ENCODE data around the gene ZBTB11. TPM values are rescaled to one million over a fixed set of nuclear protein-coding genes. Genes with fewer than 3 reads are reported as not detected.

ZBTB11 gene
- total RNA-seq, 1 experiment from 2014 or later = 14.8 TPM

- Mint-ChIP-seq H3K4me1 (peaks cover 0 to under 1% of the 10 kb centered on the region in 2 experiments; a peak in 2 of 4 replicates), H3K27me3 (ENCODE audit: low read depth) (no peaks in the 10 kb centered on the region), H3K36me3 (ENCODE audit: insufficient read depth in 1 of 3, low read depth in 3 of 3) (peaks cover 31 to 77% (median 70%) of the 10 kb centered on the region in 3 experiments; a peak in 6 of 7 replicates), H3K4me3 (no peak overlapping the region), H3K9me3 (no peaks in the 10 kb centered on the region), H3K27ac (no peak overlapping the region)
- Histone ChIP-seq H3K9me3 (ENCODE audit: control insufficient read depth, low read depth, low read length) (no peaks in the 10 kb centered on the region), H3K4me2 (ENCODE audit: insufficient read depth, insufficient read length, low read length) (no peak overlapping the region), H2BK120ac (ENCODE audit: low read depth, low read length, poor library complexity, severe bottlenecking) (no peak overlapping the region), H2AFZ (ENCODE audit: low read length) (no peak overlapping the region), H2BK12ac (ENCODE audit: insufficient read length, low read depth, low read length) (no peak overlapping the region), H2BK20ac (ENCODE audit: low read depth, low read length, poor library complexity, severe bottlenecking) (no peak overlapping the region), H2BK5ac (ENCODE audit: insufficient read length, low read length) (no peak overlapping the region), H3K23me2 (ENCODE audit: insufficient read length, low read depth, low read length, poor library complexity, severe bottlenecking) (no peaks in the 10 kb centered on the region), H4K20me1 (ENCODE audit: control insufficient read depth, insufficient read depth, insufficient read length) (no peaks in the 10 kb centered on the region), H4K8ac (replicated peaks; ENCODE audit: insufficient read length, low read depth, low read length) (no peak overlapping the region), H3K56ac (ENCODE audit: insufficient read length, low read depth, low read length) (no peak overlapping the region), H2AK5ac (ENCODE audit: insufficient read length, low read length) (no peak overlapping the region), H3K18ac (ENCODE audit: insufficient read length, low read depth, low read length) (no peak overlapping the region), H3K27ac (ENCODE audit: insufficient read length, low read depth, low read length) (no peak overlapping the region), H3K27me3 (ENCODE audit: insufficient read depth, low read length) (no peaks in the 10 kb centered on the region), H3T11ph (ENCODE audit: low read length) (no peak overlapping the region), H3K9ac (ENCODE audit: extremely low read depth, insufficient read length, low read length) (no peak overlapping the region), H3K23ac (ENCODE audit: insufficient read length, low read depth, low read length) (no peak overlapping the region), H3K79me1 (ENCODE audit: insufficient read depth, low read depth, low read length, poor library complexity, severe bottlenecking) (no peaks in the 10 kb centered on the region), H3K14ac (ENCODE audit: insufficient read depth, low read length) (no peak overlapping the region), H3K79me2 (ENCODE audit: insufficient read depth, low read length) (no peaks in the 10 kb centered on the region), H4K5ac (ENCODE audit: insufficient read length, low read depth, low read length) (no peak overlapping the region), H3K4me1 (ENCODE audit: insufficient read depth, low read length) (no peaks in the 10 kb centered on the region), H4K91ac (ENCODE audit: insufficient read length, low read depth, low read length) (no peak overlapping the region), H3K4ac (ENCODE audit: low read depth, low read length) (no peak overlapping the region), H2BK15ac (ENCODE audit: low read depth, low read length) (no peak overlapping the region)
- no peak for DNase-seq
- TF ChIP-seq CTCF (conservative IDR thresholded peaks at IDR 0.05) = no peak
Measured at GRCh38 chr3:101665851-101666250, 11.1 kb downstream of the ZBTB11 start.

Data from H9 (cell line).